Activated naive CD8-positive, alpha-beta T cell treated with anti-CD3 and anti-CD28 coated beads, Interleukin-2, amount 50 U/mL, for 24 hours (primary cell): ENCODE measurements around the gene SFI1.

Experiments used
- ATAC-seq: fragments of 150-1000 bp; cut with Tn5 transposase; one replicate; pipeline ENCODE4 v1.10.0; 2021
- DNase-seq: peaks from one replicate; pipeline ENCODE4 v3.0.0; 2021
- H3K27ac Mint-ChIP-seq: one replicate; pipeline ENCODE4 v1.8.0; 2021; ENCODE audit warnings: mild to moderate bottlenecking, mixed read lengths
- H3K27me3 Mint-ChIP-seq: one replicate; pipeline ENCODE4 v1.8.0; 2021; ENCODE audit warnings: mixed read lengths
- H3K36me3 Mint-ChIP-seq: one replicate; pipeline ENCODE4 v1.8.0; 2021; ENCODE audit warnings: low read depth, mixed read lengths
- H3K4me1 Mint-ChIP-seq: one replicate; pipeline ENCODE4 v1.8.0; 2021; ENCODE audit warnings: mixed read lengths
- H3K4me3 Mint-ChIP-seq: one replicate; pipeline ENCODE4 v1.8.0; 2021; ENCODE audit warnings: mild to moderate bottlenecking, moderate library complexity, mixed read lengths
- H3K9me3 Mint-ChIP-seq: one replicate; pipeline ENCODE4 v1.8.0; 2021; ENCODE audit warnings: mixed read lengths

SFI1 gene

DNA sequence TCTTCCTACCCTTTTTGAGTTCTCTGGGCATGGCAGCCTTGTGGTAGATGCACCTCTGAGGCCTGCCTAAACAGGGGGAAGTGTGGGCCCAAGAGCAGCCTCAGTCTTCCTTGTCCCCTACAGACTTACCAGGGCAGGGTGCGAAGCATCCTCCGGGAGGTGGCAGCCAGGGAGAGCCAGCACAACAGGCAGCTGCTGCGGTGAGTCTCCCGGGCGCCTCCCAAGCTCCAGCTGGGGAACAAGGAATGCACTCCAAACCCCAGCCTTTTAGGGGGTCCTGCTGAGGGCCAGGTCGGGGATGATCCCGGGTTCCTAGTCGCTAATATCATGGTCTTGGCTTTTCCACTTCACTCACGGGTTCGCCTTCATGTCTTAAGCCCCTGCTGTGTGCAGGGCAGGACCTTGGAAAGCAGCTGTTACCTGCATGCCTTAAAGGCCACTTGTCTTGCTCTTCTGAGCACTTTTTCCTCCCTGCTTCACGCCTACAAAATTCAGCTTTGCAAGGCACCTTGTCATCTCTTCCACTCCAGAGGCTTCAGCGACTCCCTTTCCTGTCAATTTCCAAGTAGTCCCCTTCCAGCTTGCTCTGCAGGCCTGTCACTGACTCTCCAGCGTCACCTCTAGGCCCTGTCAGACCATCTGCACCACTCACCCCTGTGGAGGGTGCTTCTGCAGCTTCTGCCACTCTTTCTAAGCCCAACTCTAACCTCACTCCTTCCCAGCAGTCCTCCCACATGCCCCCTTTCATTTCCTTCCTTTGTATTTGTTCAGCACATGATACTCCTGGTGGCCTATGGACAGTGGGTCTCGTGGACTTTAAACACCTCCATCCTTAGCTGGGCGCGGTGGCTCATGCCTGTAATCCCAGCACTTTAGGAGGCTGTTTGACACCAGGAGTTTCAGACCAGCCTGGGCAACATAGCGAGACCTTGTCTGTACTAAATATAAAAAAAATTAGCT lies 108.7 kb downstream of the SFI1 start:
- no peak for ATAC-seq

GRCh38 chr22:31605851-31606585 lies 109.7 kb downstream of the SFI1 start:
- no peak for DNase-seq
- Mint-ChIP-seq H3K27me3 (no peaks in the 10 kb centered on the region), H3K36me3 (peaks cover 37% of the 10 kb centered on the region), H3K9me3 (no peaks in the 10 kb centered on the region), H3K4me3 (no peak overlapping the region), H3K4me1 (no peaks in the 10 kb centered on the region), H3K27ac (no peak overlapping the region)
- ATAC-seq: no peak

More for the DNA sequence above, 108.7 kb downstream of the SFI1 start:
- peaks cover 42% of the 10 kb centered on the region for H3K36me3 Mint-ChIP-seq
- peak overlapping the region; percentile 10 for H3K27ac Mint-ChIP-seq
- H3K4me3 Mint-ChIP-seq: no peak overlapping the region
- H3K27me3 Mint-ChIP-seq: no peaks in the 10 kb centered on the region
- no peak for DNase-seq
- no peaks in the 10 kb centered on the region for H3K4me1 Mint-ChIP-seq
- H3K9me3 Mint-ChIP-seq: no peaks in the 10 kb centered on the region

DNA sequence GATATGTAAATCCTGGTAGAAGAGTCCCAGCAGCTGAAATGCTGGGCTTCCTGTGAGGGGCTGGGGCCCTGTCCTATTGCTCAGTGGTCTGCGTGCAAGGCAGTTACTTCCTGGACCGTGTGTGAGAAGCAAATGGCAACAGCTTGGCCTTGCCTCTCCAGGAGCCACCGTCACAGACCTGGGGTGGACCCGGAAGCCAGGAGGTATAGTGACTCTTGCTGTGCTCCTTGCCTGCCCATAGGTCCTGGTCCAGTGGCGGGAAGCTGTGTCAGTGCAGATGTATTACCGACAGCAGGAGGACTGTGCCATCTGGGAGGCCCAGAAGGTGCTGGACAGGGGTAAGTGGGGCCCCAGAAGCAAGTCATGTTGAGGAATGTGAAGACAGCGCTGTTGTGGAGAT lies 111.4 kb downstream of the SFI1 start:
- H3K4me1 Mint-ChIP-seq: no peaks in the 10 kb centered on the region
- no peaks in the 10 kb centered on the region for H3K27me3 Mint-ChIP-seq
- H3K4me3 Mint-ChIP-seq: no peak overlapping the region
- no peaks in the 10 kb centered on the region for H3K9me3 Mint-ChIP-seq
- ATAC-seq (no peak), DNase-seq (no peak)
- no peak overlapping the region for H3K27ac Mint-ChIP-seq
- peaks cover 32% of the 10 kb centered on the region for H3K36me3 Mint-ChIP-seq

- Mint-ChIP-seq H3K27ac (no peak overlapping the region), H3K4me1 (peaks cover 3% of the 10 kb centered on the region), H3K4me3 (no peak overlapping the region), H3K36me3 (peaks cover 30% of the 10 kb centered on the region), H3K27me3 (no peaks in the 10 kb centered on the region), H3K9me3 (no peaks in the 10 kb centered on the region)
- DNase-seq (no peak), ATAC-seq (no peak)
These were observed 113.4 kb downstream of the SFI1 start for GRCh38 chr22:31609716-31610115.

DNA sequence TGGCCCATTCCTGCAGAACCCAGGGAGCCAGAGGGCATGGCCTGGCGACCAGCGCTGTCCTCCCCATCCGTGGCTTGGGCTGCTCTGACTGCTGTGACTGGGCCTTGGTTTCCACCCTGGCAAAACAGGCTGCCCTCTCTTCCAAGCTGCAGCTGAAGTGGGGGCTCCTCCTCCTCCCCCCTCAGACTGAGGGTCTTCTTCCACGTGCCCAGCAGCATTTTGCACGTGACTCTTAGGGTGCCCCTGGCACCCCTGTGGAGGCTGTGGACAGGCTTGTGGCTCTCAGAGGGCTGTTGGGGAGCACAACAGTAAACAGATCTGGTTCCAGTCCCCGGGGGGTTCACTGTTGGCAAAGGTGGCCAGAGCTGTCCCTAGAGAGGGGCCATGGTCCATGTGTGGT lies 114.3 kb downstream of the SFI1 start:
- Mint-ChIP-seq H3K36me3 (peaks cover 35% of the 10 kb centered on the region), H3K4me1 (peaks cover 9% of the 10 kb centered on the region), H3K27me3 (no peaks in the 10 kb centered on the region), H3K4me3 (no peak overlapping the region), H3K9me3 (no peaks in the 10 kb centered on the region), H3K27ac (no peak overlapping the region)
- DNase-seq (no peak), ATAC-seq (no peak)

GRCh38 chr22:31611061-31611760 lies 114.9 kb downstream of the SFI1 start:
- peaks cover 15% of the 10 kb centered on the region for H3K4me1 Mint-ChIP-seq
- H3K4me3 Mint-ChIP-seq: no peak overlapping the region
- no peaks in the 10 kb centered on the region for H3K27me3 Mint-ChIP-seq
- DNase-seq: no peak
- H3K36me3 Mint-ChIP-seq: peaks cover 39% of the 10 kb centered on the region
- H3K9me3 Mint-ChIP-seq: no peaks in the 10 kb centered on the region
- no peak for ATAC-seq
- H3K27ac Mint-ChIP-seq: no peak overlapping the region

GRCh38 chr22:31612891-31613285 lies 116.6 kb downstream of the SFI1 start:
- H3K4me3 Mint-ChIP-seq: peak overlapping the region; percentile 14
- H3K4me1 Mint-ChIP-seq: peaks cover 26% of the 10 kb centered on the region
- ATAC-seq (no peak), DNase-seq (no peak)
- H3K9me3 Mint-ChIP-seq: no peaks in the 10 kb centered on the region
- H3K27me3 Mint-ChIP-seq: no peaks in the 10 kb centered on the region
- H3K27ac Mint-ChIP-seq: peak overlapping the region; percentile 54
- H3K36me3 Mint-ChIP-seq: peaks cover 29% of the 10 kb centered on the region

GRCh38 chr22:31613286-31613903 lies 117.1 kb downstream of the SFI1 start:
- peaks cover 25% of the 10 kb centered on the region for H3K36me3 Mint-ChIP-seq
- H3K4me1 Mint-ChIP-seq: peaks cover 26% of the 10 kb centered on the region
- H3K9me3 Mint-ChIP-seq: no peaks in the 10 kb centered on the region
- H3K27ac Mint-ChIP-seq: no peak overlapping the region
- no peak overlapping the region for H3K4me3 Mint-ChIP-seq
- H3K27me3 Mint-ChIP-seq: no peaks in the 10 kb centered on the region
- DNase-seq (no peak), ATAC-seq (no peak)

- no peak overlapping the region for H3K4me3 Mint-ChIP-seq
- no peaks in the 10 kb centered on the region for H3K27me3 Mint-ChIP-seq
- peak overlapping the region; percentile 57 for H3K27ac Mint-ChIP-seq
- H3K9me3 Mint-ChIP-seq: no peaks in the 10 kb centered on the region
- ATAC-seq (no peak), DNase-seq (no peak)
- peaks cover 27% of the 10 kb centered on the region for H3K4me1 Mint-ChIP-seq
- H3K36me3 Mint-ChIP-seq: peaks cover 29% of the 10 kb centered on the region
These were observed 117.6 kb downstream of the SFI1 start for GRCh38 chr22:31613904-31614296.

GRCh38 chr22:31614781-31615490 lies 118.6 kb downstream of the SFI1 start:
- DNase-seq: no peak
- no peak overlapping the region for H3K4me3 Mint-ChIP-seq
- peaks cover 38% of the 10 kb centered on the region for H3K36me3 Mint-ChIP-seq
- peaks cover 27% of the 10 kb centered on the region for H3K4me1 Mint-ChIP-seq
- no peaks in the 10 kb centered on the region for H3K9me3 Mint-ChIP-seq
- ATAC-seq: no peak
- no peaks in the 10 kb centered on the region for H3K27me3 Mint-ChIP-seq
- peak overlapping the region; percentile 72 for H3K27ac Mint-ChIP-seq

- peaks cover 27% of the 10 kb centered on the region for H3K4me1 Mint-ChIP-seq
- H3K9me3 Mint-ChIP-seq: no peaks in the 10 kb centered on the region
- H3K27me3 Mint-ChIP-seq: no peaks in the 10 kb centered on the region
- ATAC-seq (no peak), DNase-seq (no peak)
- peaks cover 40% of the 10 kb centered on the region for H3K36me3 Mint-ChIP-seq
- peak overlapping the region; percentile 22 for H3K4me3 Mint-ChIP-seq
- peak overlapping the region; percentile 72 for H3K27ac Mint-ChIP-seq
These were observed 119.1 kb downstream of the SFI1 start for GRCh38 chr22:31615491-31615860.

DNA sequence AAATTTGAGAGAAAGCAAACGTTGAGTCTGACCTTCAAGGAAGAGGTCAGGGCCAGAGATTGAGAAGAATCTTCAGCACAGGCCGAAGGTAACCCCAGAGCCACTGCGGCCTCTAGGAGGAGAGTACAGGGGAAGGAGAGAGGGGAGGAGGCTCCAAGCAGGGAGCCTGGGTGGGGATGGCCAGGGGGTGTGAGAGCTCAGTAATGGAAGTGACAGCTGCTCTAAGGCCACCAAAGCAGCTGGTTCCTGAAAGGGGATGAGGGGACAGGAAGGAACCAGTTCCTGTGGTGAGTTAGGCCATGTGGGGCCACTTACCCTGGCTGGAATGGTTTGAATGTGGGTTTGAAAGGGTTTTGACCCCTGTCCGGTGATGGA lies 119.6 kb downstream of the SFI1 start:
- ATAC-seq: no peak

DNA sequence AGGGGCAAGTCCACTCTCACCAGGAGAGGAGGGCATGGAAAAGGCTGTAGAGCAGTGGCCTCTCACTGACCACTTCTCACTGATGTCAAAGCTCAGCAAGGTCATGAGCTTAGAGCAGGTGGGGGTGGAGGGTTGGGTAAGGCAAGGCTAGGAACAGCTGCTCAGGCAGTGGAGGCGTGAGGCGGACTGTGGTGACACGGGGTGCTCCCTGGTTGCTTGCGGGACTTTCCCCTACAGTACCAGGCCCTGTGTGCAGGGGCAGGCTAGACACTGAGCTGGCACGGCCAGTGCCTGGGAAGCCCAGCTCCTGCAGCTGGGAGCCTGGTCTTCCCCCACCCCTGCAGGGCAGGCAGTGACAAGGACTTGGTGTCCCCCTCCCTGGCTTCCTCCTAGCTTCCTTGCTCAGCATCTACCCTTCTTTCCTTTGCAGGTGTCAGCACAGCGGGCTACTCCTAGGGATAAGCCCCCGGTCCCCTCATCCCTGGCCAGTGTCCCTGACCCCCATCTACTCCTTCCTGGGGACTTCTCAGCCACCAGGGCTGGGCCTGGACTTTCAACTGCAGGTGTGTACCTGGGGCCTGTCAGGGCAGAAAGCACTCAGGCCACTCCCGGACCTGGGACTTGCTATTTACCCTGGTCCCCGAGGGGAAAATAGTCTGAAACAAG lies 120.1 kb downstream of the SFI1 start:
- H3K36me3 Mint-ChIP-seq: peaks cover 42% of the 10 kb centered on the region
- DNase-seq (peak; percentile 61), ATAC-seq (peak; percentile 84)
- H3K9me3 Mint-ChIP-seq: no peaks in the 10 kb centered on the region
- H3K27ac Mint-ChIP-seq: peak overlapping the region; percentile 72
- H3K4me1 Mint-ChIP-seq: peaks cover 27% of the 10 kb centered on the region
- H3K27me3 Mint-ChIP-seq: no peaks in the 10 kb centered on the region
- H3K4me3 Mint-ChIP-seq: no peak overlapping the region

More for the DNA sequence above, 119.6 kb downstream of the SFI1 start:
- H3K27ac Mint-ChIP-seq: peak overlapping the region; percentile 72
- no peaks in the 10 kb centered on the region for H3K27me3 Mint-ChIP-seq
- H3K4me1 Mint-ChIP-seq: peaks cover 27% of the 10 kb centered on the region
- H3K4me3 Mint-ChIP-seq: peak overlapping the region; percentile 22
- H3K36me3 Mint-ChIP-seq: peaks cover 44% of the 10 kb centered on the region
- DNase-seq: no peak
- H3K9me3 Mint-ChIP-seq: no peaks in the 10 kb centered on the region
